ENCODE data around the gene MSMB.
"Not testable (repeated sequence)": the region's sequence is repeated elsewhere in the genome, so short reads cannot be mapped to it uniquely, and the experiment has no call there.

The MSMB gene

GRCh38 chr10:46046261-46046660, at the start of gene MSMB:
Gene MSMB, minus strand, starts transcription at chr10:46046269. Its CDS starts 32 bp downstream, at chr10:46046237.
- DNase-seq (ENCODE audit: low spot score), result no peak

GRCh38 chr10:46094931-46095750, 49.1 kb upstream of the MSMB start:
- DNase-seq (ENCODE audit: low spot score), result no peak

GRCh38 chr10:46094197-46094500, 48.1 kb upstream of the MSMB start:
- no peak for DNase-seq (ENCODE audit: low spot score)

- not testable (repeated sequence) for DNase-seq (ENCODE audit: low spot score)
Measured at GRCh38 chr10:46093316-46094196, 47.5 kb upstream of the MSMB start.

GRCh38 chr10:46092524-46093081, 46.5 kb upstream of the MSMB start:
- no peak for DNase-seq (ENCODE audit: low spot score)

GRCh38 chr10:46091828-46092523, 45.9 kb upstream of the MSMB start:
- DNase-seq (ENCODE audit: low spot score), result no peak

- DNase-seq (ENCODE audit: low spot score), result no peak
Measured at GRCh38 chr10:46091080-46091827, 45.2 kb upstream of the MSMB start.

GRCh38 chr10:46090258-46090812, 44.3 kb upstream of the MSMB start:
- no peak for DNase-seq (ENCODE audit: low spot score)

- DNase-seq (ENCODE audit: low spot score), result not testable (repeated sequence)
Measured at GRCh38 chr10:46087381-46087780, 41.3 kb upstream of the MSMB start.

- DNase-seq (ENCODE audit: low spot score), result no peak
Measured at GRCh38 chr10:46084321-46085165, 38.5 kb upstream of the MSMB start.

GRCh38 chr10:46080886-46081285, 34.8 kb upstream of the MSMB start:
- DNase-seq (ENCODE audit: low spot score), result no peak

- DNase-seq (ENCODE audit: low spot score), result no peak
Measured at GRCh38 chr10:46079831-46080585, 33.9 kb upstream of the MSMB start.

- DNase-seq (ENCODE audit: low spot score), result no peak
Measured at GRCh38 chr10:46077731-46078413, 31.8 kb upstream of the MSMB start.

GRCh38 chr10:46077141-46077554, 31.1 kb upstream of the MSMB start:
- no peak for DNase-seq (ENCODE audit: low spot score)

- DNase-seq (ENCODE audit: low spot score), result no peak
Measured at GRCh38 chr10:46075869-46076268, 29.8 kb upstream of the MSMB start.

GRCh38 chr10:46074196-46074946, 28.3 kb upstream of the MSMB start:
- no peak for DNase-seq (ENCODE audit: low spot score)

GRCh38 chr10:46073564-46073963, 27.5 kb upstream of the MSMB start:
- no peak for DNase-seq (ENCODE audit: low spot score)

- DNase-seq (ENCODE audit: low spot score), result no peak
Measured at GRCh38 chr10:46070749-46071148, 24.7 kb upstream of the MSMB start.

Data from AG20443 (cell line).